ENCODE data around the gene ENOPH1.

- TF ChIP-seq CTCF (conservative IDR thresholded peaks at IDR 0.05 in 1 of 2, IDR thresholded peaks at IDR 0.05 in 1 of 2; ENCODE audit: extremely low read depth in 1 of 2, insufficient read depth in 1 of 2, low read depth in 1 of 2, low read length in 2 of 2), result peak in 1 of 2 donors; percentile 1
- no peak for TF ChIP-seq EZH2 (IDR thresholded peaks at IDR 0.05; ENCODE audit: borderline replicate concordance, low read length)
Measured at GRCh38 chr4:82430193-82430963, at the start of gene ENOPH1, which contains the start of gene HNRNPDL.
